RWPE1 (cell line): Measurements from ENCODE around the gene CRMP1.

Source experiments
- CTCF ChIA-PET: fragments of 350-600 bp; sonication (Branson Sonifier 250); formaldehyde crosslinking; extraction: SDS; loops from one replicate; lab custom pipeline; 2021; lab: Yijun Ruan, JAX
- POLR2A ChIA-PET: fragments of 400-600 bp; formaldehyde crosslinking; extraction: SDS; loops from one replicate; lab custom pipeline; 2020; ENCODE audit warnings: antibody characterized with exemption; ENCODE audit not compliant: low non-redundant PET; lab: Yijun Ruan, JAX
- DNase-seq: peaks from one replicate; pipeline ENCODE4 v3.0.0; 2012; ENCODE audit warnings: low spot score
- H3K27ac ChIP-seq: fragments of 450-650 bp; 2 replicates; pipeline ENCODE4 v1.5.1; 2017
- CTCF ChIP-seq: fragments of 450-650 bp; conservative IDR thresholded peaks from 2 replicates; pipeline ENCODE4 v1.5.1; 2017; ENCODE audit warnings: low read depth, mild to moderate bottlenecking

CRMP1 gene

GRCh38 chr4:5809216-5809776, 83.6 kb downstream of the CRMP1 start:
- ChIA-PET POLR2A (no interaction called here), CTCF (interaction anchor here (0.5 to 0.6 kb wide), 3 partner anchors 58 to 361 kb away, joined by 3 to 5 read pairs (median 4); no protein-coding TSS in a partner anchor)
- no peak for TF ChIP-seq CTCF
- no peak for DNase-seq
- H3K27ac ChIP-seq: no peak overlapping the region

- no peak for DNase-seq
- ChIA-PET CTCF (interaction anchor here (0.5 kb wide), 2 partner anchors 190 to 360 kb away, joined by 3 to 5 read pairs; no protein-coding TSS in a partner anchor), POLR2A (no interaction called here)
- TF ChIP-seq CTCF: no peak
- H3K27ac ChIP-seq: peak overlapping the region; percentile 19; the same call in 1 of the 2 replicates
These were observed 84.7 kb downstream of the CRMP1 start for GRCh38 chr4:5808081-5808741.

GRCh38 chr4:5805270-5805669, 87.6 kb downstream of the CRMP1 start:
- DNase-seq: no peak
- no peak for TF ChIP-seq CTCF
- CTCF ChIA-PET: no interaction called here
- POLR2A ChIA-PET: no interaction called here
- no peak overlapping the region for H3K27ac ChIP-seq

- H3K27ac ChIP-seq: no peak overlapping the region
- no peak for DNase-seq
- ChIA-PET POLR2A (no interaction called here), CTCF (no interaction called here)
- no peak for TF ChIP-seq CTCF
These were observed 88.2 kb downstream of the CRMP1 start for GRCh38 chr4:5804656-5805055.

GRCh38 chr4:5802565-5802964, 90.3 kb downstream of the CRMP1 start:
- CTCF ChIA-PET: interaction anchor here (0.5 kb wide), 1 partner anchor 211 kb away, joined by 3 read pairs; no protein-coding TSS in a partner anchor
- no peak for DNase-seq
- TF ChIP-seq CTCF: no peak
- POLR2A ChIA-PET: no interaction called here
- no peak overlapping the region for H3K27ac ChIP-seq

- ChIA-PET CTCF (no interaction called here), POLR2A (no interaction called here)
- TF ChIP-seq CTCF: no peak
- DNase-seq: no peak
- no peak overlapping the region for H3K27ac ChIP-seq
These were observed 91.2 kb downstream of the CRMP1 start for GRCh38 chr4:5801696-5802095.
